Loucy (cell line): Measurements from ENCODE around the gene ACTL6B.

Experiments
- CTCF ChIP-seq: fragments of 200-600 bp; sonication (generic); conservative IDR thresholded peaks from 2 replicates; pipeline ENCODE4 v1.5.1; 2014; ENCODE audit warnings: mild to moderate bottlenecking, antibody characterized with exemption, low read length
- EZH2phosphoT487 ChIP-seq: fragments of 200-600 bp; IDR thresholded peaks from 2 replicates; pipeline ENCODE4 v1.6.1; 2018; ENCODE audit warnings: antibody characterized with exemption, mild to moderate bottlenecking, moderate library complexity, borderline replicate concordance

- TF ChIP-seq CTCF (peak; percentile 59), EZH2phosphoT487 (no peak)
These were observed 43.4 kb downstream of the ACTL6B start for GRCh38 chr7:100612730-100613390.
